HG02943 (cell line): Measurements from ENCODE around the gene OBSCN.
"Not testable (repeated sequence)": the region's sequence is repeated elsewhere in the genome, so short reads cannot be mapped to it uniquely, and the experiment has no call there.

Experiments
- ATAC-seq: cut with Tn5 transposase; IDR thresholded peaks from one replicate; pipeline ENCODE4 v1.9.1; 2021; ENCODE audit warnings: mild to moderate bottlenecking, low read depth, moderate library complexity; ENCODE audit not compliant: unreplicated experiment

OBSCN gene

GRCh38 chr1:228182296-228183030 lies 25.4 kb upstream of the OBSCN start:
- ATAC-seq, result no peak

- no peak for ATAC-seq
Measured at GRCh38 chr1:228184152-228184551, 23.7 kb upstream of the OBSCN start.

- no peak for ATAC-seq
Measured at GRCh38 chr1:228185641-228185965, 22.2 kb upstream of the OBSCN start.

GRCh38 chr1:228188249-228188648 lies 19.6 kb upstream of the OBSCN start:
- not testable (repeated sequence) for ATAC-seq

- no peak for ATAC-seq
Measured at GRCh38 chr1:228190182-228190581, 17.7 kb upstream of the OBSCN start.

- no peak for ATAC-seq
Measured at GRCh38 chr1:228190778-228191177, 17.1 kb upstream of the OBSCN start.

- no peak for ATAC-seq
Measured at GRCh38 chr1:228194436-228194835, 13.4 kb upstream of the OBSCN start.

- no peak for ATAC-seq
Measured at GRCh38 chr1:228194921-228195812, 12.7 kb upstream of the OBSCN start.

- ATAC-seq, result no peak
Measured at GRCh38 chr1:228197555-228198147, 10.2 kb upstream of the OBSCN start.

- ATAC-seq, result no peak
Measured at GRCh38 chr1:228198977-228199590, 8.8 kb upstream of the OBSCN start.

- no peak for ATAC-seq
Measured at GRCh38 chr1:228204958-228205357, 2.9 kb upstream of the OBSCN start.

- ATAC-seq, result no peak
Measured at GRCh38 chr1:228205526-228206436, 2.1 kb upstream of the OBSCN start.

- no peak for ATAC-seq
Measured at GRCh38 chr1:228206582-228207351, 1.1 kb upstream of the OBSCN start.

- ATAC-seq, result no peak
Measured at GRCh38 chr1:228207381-228207810, 448 bp upstream of the OBSCN start.

GRCh38 chr1:228208831-228209551 lies 1.1 kb downstream of the OBSCN start:
- ATAC-seq, result no peak

- ATAC-seq, result no peak
Measured at GRCh38 chr1:228209657-228210056, 1.8 kb downstream of the OBSCN start.

- no peak for ATAC-seq
Measured at GRCh38 chr1:228210076-228210651, 2.3 kb downstream of the OBSCN start.
